ENCODE measurements around the gene HMOX2.

HMOX2 gene

GRCh38 chr16:4500272-4500671 lies 24.1 kb downstream of the HMOX2 start:
- peak; percentile 45 to 46 for DNase-seq (ENCODE audit: low read depth in 2 of 2)

- DNase-seq (ENCODE audit: low read depth in 2 of 2), result no peak
These were observed 24.9 kb downstream of the HMOX2 start for GRCh38 chr16:4501071-4501478.

GRCh38 chr16:4505356-4506147 lies 29.4 kb downstream of the HMOX2 start:
- DNase-seq (ENCODE audit: low read depth in 2 of 2), result no peak

GRCh38 chr16:4506450-4506849 lies 30.3 kb downstream of the HMOX2 start:
- DNase-seq (ENCODE audit: low read depth in 2 of 2), result peak; percentile 44 to 51

GRCh38 chr16:4507588-4508345 lies 31.6 kb downstream of the HMOX2 start:
- no peak for DNase-seq (ENCODE audit: low read depth in 2 of 2)

- no peak for DNase-seq (ENCODE audit: low read depth in 2 of 2)
These were observed 32.6 kb downstream of the HMOX2 start for GRCh38 chr16:4508806-4509205.

GRCh38 chr16:4509420-4509819 lies 33.2 kb downstream of the HMOX2 start:
- no peak for DNase-seq (ENCODE audit: low read depth in 2 of 2)

GRCh38 chr16:4510131-4510530 lies 33.9 kb downstream of the HMOX2 start:
- DNase-seq (ENCODE audit: low read depth in 2 of 2), result no peak

- no peak for DNase-seq (ENCODE audit: low read depth in 2 of 2)
These were observed 34.7 kb downstream of the HMOX2 start for GRCh38 chr16:4510747-4511426.

GRCh38 chr16:4511441-4512082 lies 35.4 kb downstream of the HMOX2 start:
- DNase-seq (ENCODE audit: low read depth in 2 of 2), result no peak

GRCh38 chr16:4512473-4512872 lies 36.3 kb downstream of the HMOX2 start:
- DNase-seq (ENCODE audit: low read depth in 2 of 2), result no peak

- no peak for DNase-seq (ENCODE audit: low read depth in 2 of 2)
These were observed 37.1 kb downstream of the HMOX2 start for GRCh38 chr16:4513086-4513860.

GRCh38 chr16:4513881-4514280 lies 37.7 kb downstream of the HMOX2 start:
- DNase-seq (ENCODE audit: low read depth in 2 of 2), result no peak

GRCh38 chr16:4514606-4515005 lies 38.4 kb downstream of the HMOX2 start:
- DNase-seq (ENCODE audit: low read depth in 2 of 2), result no peak

GRCh38 chr16:4515611-4516233 lies 39.5 kb downstream of the HMOX2 start:
- no peak for DNase-seq (ENCODE audit: low read depth in 2 of 2)

GRCh38 chr16:4517812-4518680 lies 41.8 kb downstream of the HMOX2 start:
- no peak for DNase-seq (ENCODE audit: low read depth in 2 of 2)

GRCh38 chr16:4519274-4520058 lies 43.3 kb downstream of the HMOX2 start:
- DNase-seq (ENCODE audit: low read depth in 2 of 2), result no peak

- DNase-seq (ENCODE audit: low read depth in 2 of 2), result no peak
These were observed 44.7 kb downstream of the HMOX2 start for GRCh38 chr16:4520913-4521312.

- no peak for DNase-seq (ENCODE audit: low read depth in 2 of 2)
These were observed 45.9 kb downstream of the HMOX2 start for GRCh38 chr16:4522051-4522581.
